Ovary (tissue), 9 donors: ENCODE data around the gene RAB8B. TPM values are rescaled to one million over a fixed set of nuclear protein-coding genes. Genes with fewer than 3 reads are reported as not detected.

Experiments used
- DNase-seq, 5 donors: peaks; one replicate each; pipeline ENCODE4 v3.0.0-alpha.2; 2019 to 2020
- H3K27ac ChIP-seq, 2 donors: fragments of 200-600 bp; one replicate each; pipeline versions ENCODE4 v1.5.1 to v1.8.0; 2019 to 2022
- H3K27me3 ChIP-seq: fragments of 200-600 bp; one replicate; pipeline ENCODE4 v1.8.0; 2022
- H3K36me3 ChIP-seq: fragments of 200-600 bp; sonication (generic); one replicate; pipeline ENCODE4 v1.5.1; 2019
- H3K4me1 ChIP-seq: one replicate; pipeline ENCODE4 v1.8.1; 2013; ENCODE audit warnings: mild to moderate bottlenecking, moderate library complexity; ENCODE audit not compliant: insufficient read depth
- H3K4me3 ChIP-seq: fragments of 200-600 bp; sonication (generic); one replicate; pipeline ENCODE4 v1.5.1; 2017
- H3K9me3 ChIP-seq, 2 donors: fragments of 200-600 bp in 1 of 2; sonication (generic) in 1 of 2; one replicate each; pipeline versions ENCODE4 v1.5.1 to v1.8.1; 2013 to 2019; ENCODE audit warnings: mild to moderate bottlenecking in 1 of 2, moderate library complexity in 1 of 2
- EP300 ChIP-seq: sonication (generic); formaldehyde crosslinking; IDR thresholded peaks from one replicate; pipeline ENCODE4 v1.6.1; 2017; ENCODE audit warnings: antibody characterized with exemption
- POLR2A ChIP-seq: fragments of 450-650 bp; IDR thresholded peaks from one replicate; pipeline ENCODE4 v1.6.1; 2017; ENCODE audit warnings: antibody characterized with exemption, mild to moderate bottlenecking, moderate library complexity
- WGBS, 3 donors: extraction: QIAGEN DNeasy Blood & Tissue Kit in 1 of 3; methylation state at CpG; one replicate each; pipeline versions ENCODE4 v1.1.5 to v1.1.7; 2013 to 2017; 5-methylcytosine and 5-hydroxymethylcytosine counted together
- intact Hi-C, 4 donors: fragments of 100-400 bp; cut with DNase I; formaldehyde crosslinking; loops; one replicate each; pipeline versions ENCODE4 v1.11.0 to v1.15.1; 2022 to 2023
- polyA plus RNA-seq, 2 donors: library from polyadenylated mRNA; stranded (reverse); fragments of 200-250 nt in 1 of 2; fragments of 350-450 nt in 1 of 2; fragmentation: Illumina TruSeq in 1 of 2; extraction: RNeasy Lipid Tissue Mini Kit (QIAGEN cat#74804) in 1 of 2; gene quantifications; one replicate each; pipeline ENCODE4 v1.2.3, GENCODE V29; 2013 to 2014
- total RNA-seq, 7 donors: library from RNA; depleted of rRNA in 2 of 7; stranded (reverse); fragments of >200 nt in 2 of 7; fragmentation: NEBNext Ultra II Directional in 3 of 7; extraction: Animal tissue kit (Norgen Biotek cat#: 25700) in 3 of 7; gene quantifications; one replicate each; pipeline versions ENCODE4 v1.1.0 to v1.2.4, GENCODE V29; 2016 to 2023
- TF ChIP-seq, protein P1 (sequence below), 3 donors: fragments of 450-650 bp in 2 of 3; fragments of 200-600 bp in 1 of 3; IDR thresholded peaks; one replicate each; pipeline versions ENCODE4 v1.5.1 to v1.8.0; 2016 to 2022; ENCODE audit warnings: antibody characterized with exemption in 3 of 3, mild to moderate bottlenecking in 1 of 3
- donor health status: DM: no; HTN: no; CAD: no; lungs with moderate emphysema.
- donor health status: DM: no; HTN: no; CAD: no.
- donor health status: Bipolar disorder and iron deficiency.
- donor health status: DM: yes; HTN: yes; CAD: no.
- donor health status: DM: no; HTN: no; CAD: no.
- donor health status: DM: yes; HTN: yes; CAD: no.

The RAB8B gene
- total and polyA plus RNA-seq, 9 donors, result 18.5 to 58.0 (median 44.8) TPM

DNA sequence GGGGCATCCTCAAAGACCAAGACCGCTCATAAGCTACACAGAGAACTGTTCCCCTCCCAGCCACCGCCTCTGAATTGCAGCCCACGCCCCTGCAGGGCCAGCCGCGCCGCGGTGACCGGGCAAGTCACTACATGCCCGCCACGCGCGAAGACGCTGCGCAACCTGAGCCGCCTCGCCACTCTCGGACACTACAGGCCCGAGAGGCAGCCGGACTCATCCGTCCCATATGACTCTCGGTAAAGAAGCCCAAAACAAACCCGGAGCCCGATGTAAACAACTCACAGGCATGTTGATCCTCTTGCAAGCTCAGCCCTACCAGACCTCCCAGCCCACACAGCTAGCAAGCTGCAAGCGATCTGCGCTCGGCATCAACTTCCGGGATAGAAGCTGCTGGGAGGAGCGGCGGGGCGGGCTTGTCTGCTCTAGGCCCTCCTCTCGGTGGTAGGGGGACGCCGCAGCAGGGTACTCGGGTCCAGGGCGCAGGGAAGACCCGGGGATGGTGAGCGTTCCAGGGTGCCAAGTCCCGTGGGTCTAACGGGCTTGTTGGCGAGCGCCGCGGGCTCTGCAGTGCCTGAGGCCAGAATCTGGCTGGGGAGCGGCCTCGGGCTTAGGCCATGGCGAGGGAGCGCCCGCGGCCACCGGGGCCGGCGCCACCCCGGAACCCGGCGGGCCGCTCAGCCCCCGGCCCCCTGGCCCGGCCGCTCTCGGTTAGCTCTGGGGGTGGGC lies 32.1 kb upstream of the RAB8B start, which contains the start of gene RPS27L:
RPS27L (minus strand) TSS at position 360 of the 726 bp plus-strand sequence; CDS start at position 288, 72 bp downstream.
- peak within 1 kb of the TSS; percentile 97 for H3K4me3 ChIP-seq
- H3K27me3 ChIP-seq, result no peaks in the 10 kb centered on the region
- peak within 1 kb of the TSS; percentile 37 to 96 for H3K27ac ChIP-seq
- intact Hi-C loops, result loop anchor here in 2 of 4 donors (10.0 kb wide), 3 partner anchors 112 to 248 kb away; partner anchors contain the start of genes APH1B (in 1 of the 2) and TPM1 (in 1 of the 2)
- peaks cover 2% of the 10 kb centered on the region for H3K4me1 ChIP-seq
- peak; percentile 88 to 91 (median 89) for DNase-seq
- no peaks in the 10 kb centered on the region for H3K36me3 ChIP-seq
- 0 to 1% (median 1%) methylated on average over 37 to 60 of the region's 60 CpGs for WGBS, 3 donors
- TF ChIP-seq, protein P1, sequence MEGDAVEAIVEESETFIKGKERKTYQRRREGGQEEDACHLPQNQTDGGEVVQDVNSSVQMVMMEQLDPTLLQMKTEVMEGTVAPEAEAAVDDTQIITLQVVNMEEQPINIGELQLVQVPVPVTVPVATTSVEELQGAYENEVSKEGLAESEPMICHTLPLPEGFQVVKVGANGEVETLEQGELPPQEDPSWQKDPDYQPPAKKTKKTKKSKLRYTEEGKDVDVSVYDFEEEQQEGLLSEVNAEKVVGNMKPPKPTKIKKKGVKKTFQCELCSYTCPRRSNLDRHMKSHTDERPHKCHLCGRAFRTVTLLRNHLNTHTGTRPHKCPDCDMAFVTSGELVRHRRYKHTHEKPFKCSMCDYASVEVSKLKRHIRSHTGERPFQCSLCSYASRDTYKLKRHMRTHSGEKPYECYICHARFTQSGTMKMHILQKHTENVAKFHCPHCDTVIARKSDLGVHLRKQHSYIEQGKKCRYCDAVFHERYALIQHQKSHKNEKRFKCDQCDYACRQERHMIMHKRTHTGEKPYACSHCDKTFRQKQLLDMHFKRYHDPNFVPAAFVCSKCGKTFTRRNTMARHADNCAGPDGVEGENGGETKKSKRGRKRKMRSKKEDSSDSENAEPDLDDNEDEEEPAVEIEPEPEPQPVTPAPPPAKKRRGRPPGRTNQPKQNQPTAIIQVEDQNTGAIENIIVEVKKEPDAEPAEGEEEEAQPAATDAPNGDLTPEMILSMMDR (IDR thresholded peaks at IDR 0.05), result peak in 1 of 3 donors; percentile 10
- TF ChIP-seq POLR2A (peak; percentile 69), EP300 (no peak)
- H3K9me3 ChIP-seq, result no peaks in the 10 kb centered on the region

DNA sequence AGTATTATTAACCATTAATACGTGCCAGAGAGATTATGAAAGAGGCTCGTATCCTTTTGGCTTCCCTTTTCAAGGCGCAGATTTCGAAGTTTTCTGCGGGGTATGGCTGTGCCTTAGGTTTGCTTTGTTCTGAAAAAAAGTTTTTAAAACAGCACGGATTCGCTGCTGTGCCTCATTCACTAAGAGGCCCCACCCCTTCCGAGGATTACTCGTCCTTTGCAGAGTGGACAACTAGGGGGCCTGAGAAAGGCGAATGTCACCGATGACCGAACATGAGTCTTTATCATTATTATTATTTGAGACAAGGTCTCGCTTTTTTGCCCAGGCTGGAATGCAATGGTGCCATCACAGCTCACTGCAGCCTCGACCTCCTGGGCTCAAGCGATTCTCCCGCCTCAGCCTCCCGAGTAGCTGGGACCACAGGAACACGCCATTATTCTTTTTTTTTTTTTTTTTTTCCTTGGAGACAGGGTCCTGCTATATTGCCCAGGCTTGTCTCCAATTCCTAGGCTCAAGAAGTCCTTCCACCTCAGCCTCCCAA lies 31.4 kb upstream of the RAB8B start:
- Histone ChIP-seq H3K9me3 (no peaks in the 10 kb centered on the region), H3K36me3 (no peaks in the 10 kb centered on the region), H3K4me1 (peaks cover 2% of the 10 kb centered on the region), H3K27me3 (no peaks in the 10 kb centered on the region), H3K27ac (peak overlapping the region; percentile 37 to 96), H3K4me3 (peak overlapping the region; percentile 97)
- intact Hi-C loops, result loop anchor here in 2 of 4 donors (10.0 kb wide), 3 partner anchors 113 to 247 kb away; partner anchors contain the start of genes APH1B (in 1 of the 2) and TPM1 (in 1 of the 2)
- no peak for TF ChIP-seq EP300
- TF ChIP-seq, protein P1 (IDR thresholded peaks at IDR 0.05), result no peak
- TF ChIP-seq POLR2A, result no peak
- peak; percentile 48 to 63 (median 52) for DNase-seq
- 1 to 2% (median 2%) methylated on average over 18 of the region's 18 CpGs for WGBS, 3 donors

DNA sequence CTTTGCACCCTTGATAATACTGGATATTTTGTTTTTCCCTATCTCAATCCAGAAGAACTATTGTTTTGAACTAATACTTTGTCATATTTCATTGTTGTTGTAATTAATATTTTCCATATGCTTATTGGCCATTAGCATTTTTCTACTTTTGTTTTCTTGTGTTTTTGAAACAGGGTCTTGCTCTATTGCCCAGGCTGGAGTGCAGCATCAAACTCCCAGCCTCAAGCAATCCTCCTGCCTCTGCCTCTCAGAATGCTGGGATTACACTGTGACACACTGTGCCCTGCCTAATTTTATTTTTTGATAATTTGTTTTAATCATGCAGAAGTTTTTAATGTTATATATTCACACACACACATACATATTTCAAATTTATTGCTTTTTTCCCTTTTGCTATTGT lies 28.8 kb upstream of the RAB8B start:
- H3K9me3 ChIP-seq, result no peaks in the 10 kb centered on the region
- H3K27ac ChIP-seq, result no peak overlapping the region
- DNase-seq, result no peak
- H3K4me3 ChIP-seq, result no peak overlapping the region
- H3K27me3 ChIP-seq, result no peaks in the 10 kb centered on the region
- H3K36me3 ChIP-seq, result no peaks in the 10 kb centered on the region
- TF ChIP-seq, protein P1 (IDR thresholded peaks at IDR 0.05), result no peak
- TF ChIP-seq POLR2A, result no peak
- TF ChIP-seq EP300, result no peak
- intact Hi-C loops, result loop anchor here in 1 of 4 donors (10.0 kb wide), 1 partner anchor 234 kb away; no protein-coding TSS in a partner anchor
- no peaks in the 10 kb centered on the region for H3K4me1 ChIP-seq

DNA sequence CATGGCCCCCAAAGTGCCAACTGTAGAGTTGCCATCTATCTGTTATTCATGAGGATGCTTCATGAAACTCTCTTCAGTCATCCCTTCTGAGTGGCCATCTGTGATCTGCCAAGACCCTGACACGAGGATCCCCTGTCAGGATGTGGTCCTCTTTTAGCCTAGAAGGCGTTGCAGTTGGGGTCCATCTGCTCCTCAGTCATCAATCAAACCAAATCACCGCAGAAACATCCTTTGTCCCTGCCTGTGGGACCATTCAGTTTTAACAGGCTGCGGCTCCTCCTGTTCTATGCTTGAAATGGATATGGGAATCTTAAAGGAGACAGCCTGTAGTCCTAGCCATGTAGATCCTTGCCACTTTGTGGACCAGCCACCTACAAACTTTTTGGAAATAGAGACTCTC lies 26.2 kb upstream of the RAB8B start:
- Histone ChIP-seq H3K27me3 (no peaks in the 10 kb centered on the region), H3K4me1 (no peaks in the 10 kb centered on the region), H3K9me3 (no peaks in the 10 kb centered on the region), H3K27ac (no peak overlapping the region), H3K36me3 (no peaks in the 10 kb centered on the region), H3K4me3 (no peak overlapping the region)
- TF ChIP-seq EP300 (no peak), POLR2A (no peak)
- TF ChIP-seq, protein P1 (IDR thresholded peaks at IDR 0.05), result no peak
- no peak for DNase-seq
- intact Hi-C loops, result loop anchor here in 1 of 4 donors (10.0 kb wide), 1 partner anchor 232 kb away; no protein-coding TSS in a partner anchor
- WGBS, 3 donors, result 90 to 91% (median 90%) methylated on average over 4 of the region's 4 CpGs
